ENCODE measurements around the gene SFMBT1.

The SFMBT1 gene

GRCh38 chr3:53079791-53080555 lies 34.1 kb upstream of the SFMBT1 start:
- no peak overlapping the region for H3K27ac ChIP-seq
- H2AFZ ChIP-seq (ENCODE audit: low read depth): no peak overlapping the region
- no peaks in the 10 kb centered on the region for H4K20me1 ChIP-seq (ENCODE audit: insufficient read depth)
- no peak overlapping the region for H3K4me3 ChIP-seq (IDR thresholded peaks at IDR 0.05; ENCODE audit: insufficient read depth, low read depth, low read length)
- no peaks in the 10 kb centered on the region for H3K4me1 ChIP-seq (ENCODE audit: low read depth, poor library complexity, severe bottlenecking)
- H3K27me3 ChIP-seq (ENCODE audit: insufficient read depth, low read depth): no peaks in the 10 kb centered on the region
- TF ChIP-seq CTCF (conservative IDR thresholded peaks at IDR 0.05; ENCODE audit: low read depth, low read length): no peak
- H3K9ac ChIP-seq: no peak overlapping the region
- H3K36me3 ChIP-seq (ENCODE audit: insufficient read depth): no peaks in the 10 kb centered on the region
- no peak overlapping the region for H3K4me2 ChIP-seq
- no peaks in the 10 kb centered on the region for H3K79me2 ChIP-seq (ENCODE audit: insufficient read depth, low read depth)

GRCh38 chr3:53079147-53079546 lies 33.3 kb upstream of the SFMBT1 start:
- H3K4me2 ChIP-seq: no peak overlapping the region
- no peak for TF ChIP-seq CTCF (conservative IDR thresholded peaks at IDR 0.05; ENCODE audit: low read depth, low read length)
- H3K27ac ChIP-seq: no peak overlapping the region
- H3K36me3 ChIP-seq (ENCODE audit: insufficient read depth): no peaks in the 10 kb centered on the region
- H4K20me1 ChIP-seq (ENCODE audit: insufficient read depth): no peaks in the 10 kb centered on the region
- H3K4me1 ChIP-seq (ENCODE audit: low read depth, poor library complexity, severe bottlenecking): no peaks in the 10 kb centered on the region
- H3K79me2 ChIP-seq (ENCODE audit: insufficient read depth, low read depth): no peaks in the 10 kb centered on the region
- H3K4me3 ChIP-seq (IDR thresholded peaks at IDR 0.05; ENCODE audit: insufficient read depth, low read depth, low read length): no peak overlapping the region
- no peaks in the 10 kb centered on the region for H3K27me3 ChIP-seq (ENCODE audit: insufficient read depth, low read depth)
- no peak overlapping the region for H3K9ac ChIP-seq
- no peak overlapping the region for H2AFZ ChIP-seq (ENCODE audit: low read depth)

- Histone ChIP-seq H2AFZ (ENCODE audit: low read depth) (no peak overlapping the region), H3K4me3 (IDR thresholded peaks at IDR 0.05; ENCODE audit: insufficient read depth, low read depth, low read length) (no peak overlapping the region), H4K20me1 (ENCODE audit: insufficient read depth) (no peaks in the 10 kb centered on the region), H3K36me3 (ENCODE audit: insufficient read depth) (no peaks in the 10 kb centered on the region), H3K4me1 (ENCODE audit: low read depth, poor library complexity, severe bottlenecking) (no peaks in the 10 kb centered on the region), H3K4me2 (no peak overlapping the region), H3K27me3 (ENCODE audit: insufficient read depth, low read depth) (no peaks in the 10 kb centered on the region), H3K79me2 (ENCODE audit: insufficient read depth, low read depth) (no peaks in the 10 kb centered on the region), H3K27ac (no peak overlapping the region), H3K9ac (no peak overlapping the region)
- TF ChIP-seq CTCF (conservative IDR thresholded peaks at IDR 0.05; ENCODE audit: low read depth, low read length): no peak
Measured at GRCh38 chr3:53078656-53079055, 32.8 kb upstream of the SFMBT1 start.

- H3K4me2 ChIP-seq: no peak overlapping the region
- no peaks in the 10 kb centered on the region for H3K79me2 ChIP-seq (ENCODE audit: insufficient read depth, low read depth)
- TF ChIP-seq CTCF (conservative IDR thresholded peaks at IDR 0.05; ENCODE audit: low read depth, low read length): no peak
- peaks cover 2% of the 10 kb centered on the region for H3K4me1 ChIP-seq (ENCODE audit: low read depth, poor library complexity, severe bottlenecking)
- no peak overlapping the region for H3K4me3 ChIP-seq (IDR thresholded peaks at IDR 0.05; ENCODE audit: insufficient read depth, low read depth, low read length)
- H3K36me3 ChIP-seq (ENCODE audit: insufficient read depth): no peaks in the 10 kb centered on the region
- H3K9ac ChIP-seq: no peak overlapping the region
- H2AFZ ChIP-seq (ENCODE audit: low read depth): no peak overlapping the region
- H3K27me3 ChIP-seq (ENCODE audit: insufficient read depth, low read depth): no peaks in the 10 kb centered on the region
- H3K27ac ChIP-seq: no peak overlapping the region
- no peaks in the 10 kb centered on the region for H4K20me1 ChIP-seq (ENCODE audit: insufficient read depth)
Measured at GRCh38 chr3:53077476-53078220, 31.8 kb upstream of the SFMBT1 start.

All from KMS-11 (cell line).